ENCODE data around the gene SPTLC3.

GRCh38 chr20:13028001-13028400 lies 19.2 kb downstream of the SPTLC3 start:
- TF ChIP-seq CTCF (conservative IDR thresholded peaks at IDR 0.05 in 1 of 2, IDR thresholded peaks at IDR 0.05 in 1 of 2; ENCODE audit: low read depth in 1 of 2, low read length in 2 of 2) (no peak), EZH2 (IDR thresholded peaks at IDR 0.05; ENCODE audit: low read length, missing control alignments) (no peak)

Data from fibroblast of lung (primary cell).